Measurements from ENCODE around the gene SERPINB7.

The SERPINB7 gene

DNA sequence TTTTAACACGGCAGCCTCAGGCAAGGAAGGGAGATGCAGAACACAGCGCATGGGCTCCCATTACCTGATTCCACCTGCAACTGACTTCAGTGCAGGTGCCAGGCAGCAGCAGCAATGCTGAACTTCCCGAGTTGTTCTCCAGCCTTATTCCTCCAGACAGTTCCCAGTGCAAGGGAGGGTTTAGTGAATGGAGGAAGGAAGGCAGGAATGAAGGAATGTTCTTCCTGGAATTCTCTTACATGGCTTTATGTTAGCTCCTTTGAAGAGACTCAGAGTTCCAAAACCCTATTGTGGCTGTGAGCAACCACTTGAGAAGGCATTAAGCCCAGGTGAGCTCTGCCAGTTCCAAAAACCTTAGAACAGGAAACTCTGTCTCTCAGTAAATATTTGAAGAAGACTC is 45.5 kb downstream of the SERPINB7 start:
- Histone ChIP-seq H3K4me1 (ENCODE audit: insufficient read depth, low read length) (no peaks in the 10 kb centered on the region), H2AFZ (ENCODE audit: low read depth, low read length) (no peak overlapping the region), H3K36me3 (ENCODE audit: insufficient read depth, low read length) (no peaks in the 10 kb centered on the region), H4K20me1 (ENCODE audit: insufficient read depth, low read length) (no peaks in the 10 kb centered on the region), H3K9me3 (ENCODE audit: insufficient read depth, low read length, severe bottlenecking) (no peaks in the 10 kb centered on the region), H3K27me3 (ENCODE audit: insufficient read depth, low read length, poor library complexity) (no peaks in the 10 kb centered on the region), H3K4me2 (ENCODE audit: insufficient read depth, low read length) (no peak overlapping the region), H3K79me2 (ENCODE audit: insufficient read depth, low read length) (no peaks in the 10 kb centered on the region), H3K4me3 (ENCODE audit: low read depth in 1 of 2, low read length in 2 of 2) (no peak overlapping the region), H3K9ac (ENCODE audit: low read depth, low read length) (no peak overlapping the region), H3K27ac (ENCODE audit: low read length) (no peak overlapping the region)
- DNase-seq (no peak), ATAC-seq (ENCODE audit: insufficient read depth, low read depth) (no peak)
- TF ChIP-seq, protein P1, sequence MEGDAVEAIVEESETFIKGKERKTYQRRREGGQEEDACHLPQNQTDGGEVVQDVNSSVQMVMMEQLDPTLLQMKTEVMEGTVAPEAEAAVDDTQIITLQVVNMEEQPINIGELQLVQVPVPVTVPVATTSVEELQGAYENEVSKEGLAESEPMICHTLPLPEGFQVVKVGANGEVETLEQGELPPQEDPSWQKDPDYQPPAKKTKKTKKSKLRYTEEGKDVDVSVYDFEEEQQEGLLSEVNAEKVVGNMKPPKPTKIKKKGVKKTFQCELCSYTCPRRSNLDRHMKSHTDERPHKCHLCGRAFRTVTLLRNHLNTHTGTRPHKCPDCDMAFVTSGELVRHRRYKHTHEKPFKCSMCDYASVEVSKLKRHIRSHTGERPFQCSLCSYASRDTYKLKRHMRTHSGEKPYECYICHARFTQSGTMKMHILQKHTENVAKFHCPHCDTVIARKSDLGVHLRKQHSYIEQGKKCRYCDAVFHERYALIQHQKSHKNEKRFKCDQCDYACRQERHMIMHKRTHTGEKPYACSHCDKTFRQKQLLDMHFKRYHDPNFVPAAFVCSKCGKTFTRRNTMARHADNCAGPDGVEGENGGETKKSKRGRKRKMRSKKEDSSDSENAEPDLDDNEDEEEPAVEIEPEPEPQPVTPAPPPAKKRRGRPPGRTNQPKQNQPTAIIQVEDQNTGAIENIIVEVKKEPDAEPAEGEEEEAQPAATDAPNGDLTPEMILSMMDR (IDR thresholded peaks at IDR 0.05; ENCODE audit: borderline replicate concordance, extremely low read depth, low read length, poor library complexity, severe bottlenecking) = no peak
- no peak for TF ChIP-seq EZH2 (IDR thresholded peaks at IDR 0.05; ENCODE audit: borderline replicate concordance, low read depth, low read length, severe bottlenecking)

DNA sequence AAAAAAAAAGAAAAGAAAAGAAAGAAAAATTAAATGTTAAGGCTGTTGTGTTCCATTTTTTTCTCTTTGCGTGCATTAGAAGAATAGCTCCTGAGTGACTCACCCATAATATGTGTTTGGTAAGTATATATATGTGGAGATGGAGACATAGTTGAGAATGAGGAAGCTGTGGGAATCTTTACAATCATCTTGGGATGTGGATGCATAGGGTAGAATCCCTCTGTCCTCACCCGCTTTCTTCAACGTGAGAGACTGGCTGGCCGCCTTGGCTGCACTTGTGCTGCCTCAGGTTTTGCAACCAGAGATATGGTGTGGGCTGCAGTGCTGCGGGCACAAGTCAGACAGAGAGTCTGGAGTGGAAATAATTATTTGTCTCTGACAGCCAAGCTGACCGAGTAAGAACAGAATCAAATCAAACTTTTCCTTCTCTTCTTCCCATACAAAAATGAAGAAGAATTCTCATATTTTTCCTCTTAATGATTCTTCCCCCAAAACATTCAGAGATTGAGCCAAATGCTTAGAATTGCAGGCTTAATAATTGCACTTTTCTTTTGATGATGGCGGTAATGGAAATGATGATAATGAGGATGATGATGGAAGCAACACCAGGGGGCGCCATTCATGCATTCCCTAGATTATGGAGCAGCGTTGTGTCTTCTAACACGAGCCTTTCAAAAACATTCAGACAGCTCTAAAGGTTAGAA is 48.5 kb downstream of the SERPINB7 start:
- no peak for TF ChIP-seq EZH2 (IDR thresholded peaks at IDR 0.05; ENCODE audit: borderline replicate concordance, low read depth, low read length, severe bottlenecking)
- TF ChIP-seq, protein P1 (IDR thresholded peaks at IDR 0.05; ENCODE audit: borderline replicate concordance, extremely low read depth, low read length, poor library complexity, severe bottlenecking) = peak; percentile 62
- H3K4me3 ChIP-seq (ENCODE audit: low read depth in 1 of 2, low read length in 2 of 2) = no peak overlapping the region
- ATAC-seq (ENCODE audit: insufficient read depth, low read depth) (no peak), DNase-seq (peak; percentile 18)
- H3K27me3 ChIP-seq (ENCODE audit: insufficient read depth, low read length, poor library complexity) = peaks cover 5% of the 10 kb centered on the region
- H3K27ac ChIP-seq (ENCODE audit: low read length) = no peak overlapping the region
- H3K4me1 ChIP-seq (ENCODE audit: insufficient read depth, low read length) = no peaks in the 10 kb centered on the region
- H2AFZ ChIP-seq (ENCODE audit: low read depth, low read length) = no peak overlapping the region
- H4K20me1 ChIP-seq (ENCODE audit: insufficient read depth, low read length) = no peaks in the 10 kb centered on the region
- H3K9ac ChIP-seq (ENCODE audit: low read depth, low read length) = no peak overlapping the region
- no peaks in the 10 kb centered on the region for H3K9me3 ChIP-seq (ENCODE audit: insufficient read depth, low read length, severe bottlenecking)
- H3K4me2 ChIP-seq (ENCODE audit: insufficient read depth, low read length) = no peak overlapping the region
- H3K36me3 ChIP-seq (ENCODE audit: insufficient read depth, low read length) = no peaks in the 10 kb centered on the region
- H3K79me2 ChIP-seq (ENCODE audit: insufficient read depth, low read length) = no peaks in the 10 kb centered on the region

DNA sequence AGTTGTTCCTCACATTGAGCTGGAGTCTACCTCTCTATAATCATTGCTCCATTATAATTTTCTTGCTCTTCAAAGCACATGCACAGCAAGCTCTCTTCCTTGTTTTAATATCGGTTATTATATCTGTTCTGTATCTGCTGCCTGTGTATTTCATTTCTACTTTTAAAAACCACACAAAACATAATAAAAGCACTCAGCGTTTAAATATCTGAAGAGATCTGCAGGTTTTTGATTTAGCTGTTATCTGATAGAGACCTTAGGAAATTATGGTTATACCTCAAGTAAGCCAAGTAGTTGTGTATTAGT is 49.0 kb downstream of the SERPINB7 start:
- H2AFZ ChIP-seq (ENCODE audit: low read depth, low read length) = no peak overlapping the region
- no peak overlapping the region for H3K4me3 ChIP-seq (ENCODE audit: low read depth in 1 of 2, low read length in 2 of 2)
- no peaks in the 10 kb centered on the region for H3K36me3 ChIP-seq (ENCODE audit: insufficient read depth, low read length)
- H4K20me1 ChIP-seq (ENCODE audit: insufficient read depth, low read length) = no peaks in the 10 kb centered on the region
- no peak for DNase-seq
- no peaks in the 10 kb centered on the region for H3K79me2 ChIP-seq (ENCODE audit: insufficient read depth, low read length)
- ATAC-seq (ENCODE audit: insufficient read depth, low read depth) = no peak
- H3K9me3 ChIP-seq (ENCODE audit: insufficient read depth, low read length, severe bottlenecking) = no peaks in the 10 kb centered on the region
- no peak overlapping the region for H3K9ac ChIP-seq (ENCODE audit: low read depth, low read length)
- no peaks in the 10 kb centered on the region for H3K4me1 ChIP-seq (ENCODE audit: insufficient read depth, low read length)
- peaks cover 8% of the 10 kb centered on the region for H3K27me3 ChIP-seq (ENCODE audit: insufficient read depth, low read length, poor library complexity)
- no peak overlapping the region for H3K27ac ChIP-seq (ENCODE audit: low read length)
- no peak overlapping the region for H3K4me2 ChIP-seq (ENCODE audit: insufficient read depth, low read length)
- TF ChIP-seq EZH2 (IDR thresholded peaks at IDR 0.05; ENCODE audit: borderline replicate concordance, low read depth, low read length, severe bottlenecking) = no peak
- TF ChIP-seq, protein P1 (IDR thresholded peaks at IDR 0.05; ENCODE audit: borderline replicate concordance, extremely low read depth, low read length, poor library complexity, severe bottlenecking) = no peak

Data from DND-41 (cell line).